GM18505 (cell line): Measurements from ENCODE around the gene ZSWIM6.
A peak's percentile ranks its signal among the peaks of the same experiment; 100 is the strongest.

Experiments used
- ATAC-seq: cut with Tn5 transposase; IDR thresholded peaks from one replicate; pipeline ENCODE4 v1.9.1; 2021; ENCODE audit not compliant: unreplicated experiment
- POLR2A ChIP-seq: IDR thresholded peaks from 4 replicates; pipeline ENCODE4 v1.6.1; 2011; ENCODE audit warnings: borderline replicate concordance; ENCODE audit not compliant: insufficient read depth, insufficient read length; ENCODE audit errors: extremely low read depth

ZSWIM6 gene

DNA sequence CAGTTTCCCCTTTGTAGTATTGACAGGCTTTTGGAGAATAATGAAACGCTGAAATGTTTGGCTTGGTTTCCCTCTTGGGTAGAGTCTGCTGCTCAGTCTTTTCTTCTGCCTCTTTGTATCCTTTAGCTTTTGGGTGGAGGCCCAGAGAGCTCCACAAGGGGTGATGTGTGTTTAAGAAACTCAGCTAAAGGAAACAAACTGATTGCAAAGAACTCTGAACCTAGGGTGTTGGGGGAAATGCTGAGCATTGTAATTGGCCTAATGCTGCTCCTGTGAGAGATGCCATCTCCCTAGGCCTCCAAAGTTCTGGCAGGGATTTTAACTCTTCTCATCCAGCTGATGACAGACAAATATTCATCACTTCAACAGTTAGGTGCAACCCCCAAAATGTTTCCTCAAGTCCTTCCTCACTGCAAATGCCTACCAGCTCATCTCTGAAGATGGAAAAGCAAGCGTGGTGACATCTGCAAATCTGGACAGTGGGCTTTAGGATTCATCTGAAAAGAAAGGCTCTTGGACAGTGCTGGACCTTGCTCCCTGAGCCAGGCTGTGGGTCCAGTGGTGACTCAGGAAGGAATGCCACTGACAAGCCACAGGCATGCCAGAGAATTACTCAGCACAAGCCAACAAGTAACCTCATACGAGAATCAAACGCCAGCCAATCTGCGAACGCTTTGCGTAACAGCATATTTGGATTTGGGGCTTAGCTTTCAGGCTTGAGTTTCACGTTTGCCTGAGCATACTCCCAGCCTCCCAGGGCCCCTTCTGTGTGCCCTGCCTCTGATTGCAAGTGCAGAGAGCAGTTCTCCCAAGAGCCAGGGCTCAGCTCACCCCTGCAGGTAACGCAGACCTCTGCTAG is 30.5 kb upstream of the ZSWIM6 start:
- ATAC-seq: no peak
- no peak for TF ChIP-seq POLR2A

DNA sequence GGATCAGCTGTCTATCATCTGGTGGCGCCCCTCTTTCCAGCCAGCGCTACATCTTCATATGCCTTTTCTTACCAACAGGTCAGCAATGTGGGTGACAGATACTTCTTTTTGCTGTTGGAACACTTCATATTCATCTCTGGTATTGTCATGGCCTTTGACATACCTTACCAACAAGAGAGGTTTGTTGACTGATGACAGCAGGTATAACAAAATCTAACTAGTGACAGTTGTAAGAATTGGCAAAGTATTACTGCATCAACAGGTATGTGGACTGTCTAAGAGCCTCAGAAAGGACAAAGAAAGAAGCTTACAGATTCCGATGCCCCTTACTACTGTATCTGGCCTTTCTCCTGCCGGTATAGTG is 29.9 kb upstream of the ZSWIM6 start:
- ATAC-seq: no peak
- no peak for TF ChIP-seq POLR2A

DNA sequence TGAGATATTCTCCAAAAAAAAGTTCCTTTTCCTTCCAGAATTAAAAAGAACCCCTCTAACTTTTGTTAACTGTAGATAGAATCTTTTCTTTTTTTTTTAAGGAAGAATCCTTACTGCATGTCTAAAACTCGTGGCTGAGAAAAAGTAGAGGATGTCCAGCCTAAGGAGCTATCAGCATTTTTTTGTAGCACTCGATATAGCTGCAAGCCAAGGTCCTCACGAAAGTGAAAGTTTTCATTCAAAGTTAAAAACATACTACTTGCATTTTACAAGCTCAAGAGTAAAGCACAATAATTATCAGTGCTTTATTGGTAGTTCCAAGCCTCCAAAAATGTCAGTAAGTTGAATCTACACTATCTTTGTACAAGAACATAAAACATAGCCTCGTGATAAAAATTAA is 28.7 kb upstream of the ZSWIM6 start:
- ATAC-seq: no peak
- TF ChIP-seq POLR2A: no peak

DNA sequence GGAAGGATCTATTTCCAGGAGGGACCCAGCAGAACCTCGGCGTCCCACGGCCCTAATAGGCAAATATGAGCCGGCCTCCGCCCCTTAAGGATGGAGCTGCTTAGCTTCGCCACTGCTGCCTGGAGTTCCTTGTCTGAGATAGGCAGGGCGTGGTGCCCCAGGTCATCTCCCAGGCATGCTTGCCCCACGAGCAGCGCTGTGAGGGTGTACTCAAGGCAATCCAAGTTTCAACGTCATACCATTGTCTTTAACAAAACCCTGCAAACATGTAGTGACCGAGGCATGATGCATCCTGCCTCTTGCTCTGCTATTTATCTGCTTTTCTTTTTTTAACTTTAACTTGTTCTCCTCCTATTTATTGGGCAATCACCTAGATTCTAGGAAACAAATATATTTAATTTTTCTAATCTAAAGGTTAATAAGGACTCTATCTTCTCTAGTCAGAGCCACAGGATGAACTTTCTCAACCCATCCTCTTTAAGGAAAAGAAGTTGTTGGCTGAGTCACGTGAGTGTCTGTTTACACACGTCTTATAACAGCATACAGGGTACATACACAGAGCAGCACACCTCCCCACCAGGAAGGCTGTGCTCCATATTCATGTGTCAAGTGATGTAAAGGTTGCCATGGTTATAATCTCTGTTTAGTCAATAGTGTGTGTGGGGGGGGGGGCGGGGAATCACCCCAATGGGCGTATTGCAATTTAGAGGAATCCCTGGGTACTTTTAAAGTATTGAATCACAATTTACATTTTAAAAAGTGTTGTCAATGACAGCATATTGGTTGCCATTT is 27.3 kb upstream of the ZSWIM6 start:
- no peak for TF ChIP-seq POLR2A
- no peak for ATAC-seq

GRCh38 chr5:61306531-61307131 is 25.4 kb upstream of the ZSWIM6 start:
- TF ChIP-seq POLR2A: no peak
- peak; percentile 72 for ATAC-seq

DNA sequence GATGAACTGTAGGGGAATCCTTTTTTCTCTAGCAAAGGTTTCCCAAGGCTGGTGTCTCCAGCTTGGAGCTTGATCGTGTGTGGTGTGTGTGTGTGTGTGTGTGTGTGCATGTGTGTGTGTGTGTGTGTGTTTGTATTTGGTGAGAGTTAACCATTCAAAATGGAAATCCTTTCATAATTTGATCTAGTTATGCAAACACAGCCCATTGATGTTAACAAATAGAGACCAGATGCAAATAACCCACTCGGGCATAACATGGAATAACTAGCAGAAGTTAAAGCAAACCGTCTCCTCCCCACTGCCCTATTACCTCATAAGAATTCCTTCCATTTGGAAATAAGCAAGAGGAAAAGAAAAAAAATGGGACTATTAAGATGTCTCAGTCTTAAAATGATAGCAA is 24.9 kb upstream of the ZSWIM6 start:
- no peak for ATAC-seq
- TF ChIP-seq POLR2A: no peak

DNA sequence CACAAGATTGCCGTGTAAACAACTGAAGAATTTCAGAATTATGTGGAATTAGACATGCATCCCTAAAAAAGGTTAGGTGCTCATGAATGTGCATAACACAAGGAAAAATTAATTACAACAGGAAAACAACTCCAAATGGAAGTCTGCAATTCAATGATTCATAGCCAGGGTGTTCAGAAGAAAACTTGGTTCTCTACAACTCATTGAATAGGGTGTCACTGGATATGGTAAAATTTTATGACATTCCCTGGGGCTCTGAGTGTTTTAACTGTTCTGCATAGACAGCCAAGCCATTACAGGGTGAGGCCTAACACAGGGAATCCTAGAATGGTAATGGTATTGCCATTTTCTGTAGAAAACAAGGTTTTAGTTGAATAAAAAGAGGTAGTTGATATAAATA is 24.4 kb upstream of the ZSWIM6 start:
- no peak for ATAC-seq
- TF ChIP-seq POLR2A: no peak

DNA sequence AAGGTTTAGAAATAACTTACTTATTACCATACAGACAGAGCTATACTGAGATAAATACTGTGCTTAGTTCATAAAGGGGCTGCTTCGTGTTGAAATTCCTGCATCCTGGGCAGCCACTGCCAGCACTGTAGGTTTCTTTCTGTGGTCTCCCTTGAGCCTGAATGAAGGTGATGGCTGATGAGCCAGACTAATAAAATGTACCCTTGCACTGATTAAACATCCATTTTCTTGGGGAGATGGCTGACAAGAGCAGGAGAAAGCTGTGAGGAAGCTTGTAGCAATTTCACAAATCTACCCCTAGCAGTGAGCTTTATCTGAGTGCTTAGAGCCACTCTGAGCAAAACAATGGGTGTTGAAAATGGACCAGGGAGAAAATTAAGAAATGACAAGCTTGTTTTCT is 23.3 kb upstream of the ZSWIM6 start:
- TF ChIP-seq POLR2A: no peak
- ATAC-seq: no peak

GRCh38 chr5:61309115-61309514 is 22.9 kb upstream of the ZSWIM6 start:
- no peak for ATAC-seq
- TF ChIP-seq POLR2A: no peak

- no peak for TF ChIP-seq POLR2A
- ATAC-seq: no peak
Measured at GRCh38 chr5:61311056-61311610, 20.9 kb upstream of the ZSWIM6 start.

DNA sequence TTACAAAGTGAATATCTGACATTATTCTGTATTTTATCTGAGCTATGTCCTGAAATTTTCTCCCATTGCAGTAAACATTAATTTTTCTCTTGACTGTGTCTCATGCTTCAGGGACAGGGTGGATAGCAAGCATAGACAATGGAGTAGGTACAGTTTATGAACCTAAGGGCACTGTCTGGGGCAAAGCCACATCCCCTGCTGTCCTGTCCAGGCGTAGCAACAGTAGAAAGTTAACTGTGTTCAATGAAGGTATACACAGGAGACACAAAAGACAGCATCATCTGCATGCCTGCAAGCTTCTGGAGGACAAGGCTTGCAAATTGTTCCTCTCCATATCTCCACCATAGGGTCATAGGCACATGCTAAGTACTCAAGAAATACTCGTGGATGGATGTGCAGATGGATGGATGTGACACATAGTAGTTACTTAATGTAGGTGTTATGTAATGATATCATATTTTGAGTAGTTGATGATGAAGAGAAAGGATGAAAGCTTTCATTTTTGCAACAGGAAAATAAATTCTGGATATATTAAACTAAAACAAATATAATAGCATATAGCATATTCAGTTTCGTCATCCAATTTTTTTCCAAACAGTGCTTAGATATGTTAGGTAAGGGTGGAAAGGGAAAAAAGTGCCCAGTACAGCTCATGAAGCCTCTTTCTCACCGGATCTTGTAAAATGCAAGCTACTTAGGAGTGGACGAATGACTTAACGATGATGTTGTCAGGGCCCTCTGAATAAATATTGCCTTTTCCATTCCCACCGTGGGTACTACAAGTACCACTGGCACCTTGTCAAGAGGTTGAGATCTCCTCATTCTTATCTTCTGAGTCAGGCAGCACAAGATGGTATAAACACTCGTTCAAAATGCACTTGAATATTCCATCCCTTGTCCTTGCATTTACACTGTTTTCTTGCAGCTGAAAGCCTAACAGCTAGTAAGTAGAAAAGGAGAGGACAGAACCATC is 19.9 kb upstream of the ZSWIM6 start:
- TF ChIP-seq POLR2A: no peak
- no peak for ATAC-seq

DNA sequence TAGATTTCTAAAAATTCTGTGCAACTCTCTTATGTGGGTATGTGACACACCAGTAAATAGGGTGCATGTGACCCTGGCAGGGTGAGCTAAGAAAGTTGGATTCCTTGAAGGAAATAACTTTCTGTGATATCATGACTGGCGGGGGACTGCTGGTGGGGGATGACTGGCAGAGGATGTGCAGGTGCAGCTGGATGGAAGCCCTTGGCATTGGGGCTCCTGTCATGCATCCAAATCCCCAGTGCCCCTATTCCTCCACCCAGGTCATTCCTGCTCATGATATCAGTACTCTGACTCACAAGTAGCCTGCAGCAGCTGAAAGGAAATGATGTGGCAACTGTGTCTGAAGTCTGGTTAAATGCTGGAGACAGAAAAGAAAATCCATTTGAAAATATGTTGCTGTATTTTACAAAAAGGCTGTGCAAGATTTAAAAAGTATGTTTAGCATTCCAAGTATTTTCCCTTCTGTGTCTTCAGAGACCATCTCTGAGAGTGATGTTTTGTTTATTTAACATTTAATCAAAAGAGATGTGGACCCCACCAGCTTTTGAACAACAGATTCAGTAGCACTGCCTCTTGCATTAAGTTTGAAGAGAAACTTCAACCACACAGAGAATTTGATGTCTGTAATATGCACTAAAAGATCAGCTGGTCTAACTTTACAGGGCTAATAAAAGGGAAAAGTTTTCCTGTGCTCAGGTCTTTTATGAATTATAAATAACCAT is 17.9 kb upstream of the ZSWIM6 start:
- ATAC-seq: no peak
- no peak for TF ChIP-seq POLR2A
